Stimulated activated CD4-positive, alpha-beta T cell treated with anti-CD3 and anti-CD28 coated beads, Interleukin-4, amount 100 ng/mL, for 1 hour (primary cell): ENCODE measurements around the gene PUM2.
"Not testable (repeated sequence)": the region's sequence is repeated elsewhere in the genome, so short reads cannot be mapped to it uniquely, and the experiment has no call there.

ENCODE experiments used
- DNase-seq: peaks from one replicate; pipeline ENCODE4 v3.0.0-alpha.2; 2020

Gene PUM2

GRCh38 chr2:20350753-20351554 is at the start of gene PUM2:
Gene PUM2, minus strand, starts transcription at chr2:20350844. Its CDS starts 23,484 bp downstream, at chr2:20327360.
- peak; percentile 92 for DNase-seq

GRCh38 chr2:20400306-20400705 is 49.7 kb upstream of the PUM2 start:
- DNase-seq: no peak

GRCh38 chr2:20398956-20399567 is 48.4 kb upstream of the PUM2 start:
- DNase-seq: no peak

- DNase-seq: no peak
These were observed 47.3 kb upstream of the PUM2 start for GRCh38 chr2:20397811-20398447.

GRCh38 chr2:20396356-20397000 is 45.8 kb upstream of the PUM2 start:
- no peak for DNase-seq

- no peak for DNase-seq
These were observed 43.3 kb upstream of the PUM2 start for GRCh38 chr2:20393986-20394385.

GRCh38 chr2:20391951-20392699 is 41.5 kb upstream of the PUM2 start:
- peak; percentile 3 for DNase-seq

- no peak for DNase-seq
These were observed 40.0 kb upstream of the PUM2 start for GRCh38 chr2:20390524-20391123.

GRCh38 chr2:20384953-20385352 is 34.3 kb upstream of the PUM2 start:
- no peak for DNase-seq

- no peak for DNase-seq
These were observed 32.5 kb upstream of the PUM2 start for GRCh38 chr2:20382965-20383810.

GRCh38 chr2:20381457-20381856 is 30.8 kb upstream of the PUM2 start:
- no peak for DNase-seq

- no peak for DNase-seq
These were observed 28.4 kb upstream of the PUM2 start for GRCh38 chr2:20378891-20379519.

GRCh38 chr2:20378341-20378740 is 27.7 kb upstream of the PUM2 start:
- DNase-seq: no peak

GRCh38 chr2:20377741-20378140 is 27.1 kb upstream of the PUM2 start:
- DNase-seq: no peak

GRCh38 chr2:20374982-20375381 is 24.3 kb upstream of the PUM2 start:
- DNase-seq: not testable (repeated sequence)

- no peak for DNase-seq
These were observed 22.4 kb upstream of the PUM2 start for GRCh38 chr2:20372896-20373640.

- DNase-seq: no peak
These were observed 20.8 kb upstream of the PUM2 start for GRCh38 chr2:20371323-20372025.

GRCh38 chr2:20370191-20370590 is 19.5 kb upstream of the PUM2 start:
- DNase-seq: no peak

GRCh38 chr2:20369366-20369765 is 18.7 kb upstream of the PUM2 start:
- DNase-seq: no peak
